ENCODE results near the gene CNTNAP2.

GRCh38 chr7:146660839-146661238, 544.2 kb downstream of the CNTNAP2 start:
- TF ChIP-seq CTCF (conservative IDR thresholded peaks at IDR 0.05; ENCODE audit: low read depth, low read length) (no peak), POLR2A (IDR thresholded peaks at IDR 0.05; ENCODE audit: low read depth, low read length) (no peak), RFX5 (IDR thresholded peaks at IDR 0.05; ENCODE audit: low read depth, low read length) (no peak), RCOR1 (IDR thresholded peaks at IDR 0.05; ENCODE audit: insufficient replicate concordance, low read length) (no peak)
